Articular chondrocyte of knee joint (primary cell): ENCODE measurements around the gene PARP16. TPM values are rescaled to one million over a fixed set of nuclear protein-coding genes. Genes with fewer than 3 reads are reported as not detected.

Experiments used
- small RNA-seq: library from RNA; depleted of rRNA; stranded (forward); fragments of <200 nt; gene quantifications from one replicate; pipeline ENCODE3, GENCODE V24; 2012
- total RNA-seq: library from RNA; depleted of rRNA; stranded (reverse); fragments of >200 nt; gene quantifications from 2 replicates; pipeline ENCODE4 v1.2.3, GENCODE V29; 2012

PARP16 gene, protein sequence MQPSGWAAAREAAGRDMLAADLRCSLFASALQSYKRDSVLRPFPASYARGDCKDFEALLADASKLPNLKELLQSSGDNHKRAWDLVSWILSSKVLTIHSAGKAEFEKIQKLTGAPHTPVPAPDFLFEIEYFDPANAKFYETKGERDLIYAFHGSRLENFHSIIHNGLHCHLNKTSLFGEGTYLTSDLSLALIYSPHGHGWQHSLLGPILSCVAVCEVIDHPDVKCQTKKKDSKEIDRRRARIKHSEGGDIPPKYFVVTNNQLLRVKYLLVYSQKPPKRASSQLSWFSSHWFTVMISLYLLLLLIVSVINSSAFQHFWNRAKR
- 6.7 and 8.9 TPM in 2 replicates for total RNA-seq

DNA sequence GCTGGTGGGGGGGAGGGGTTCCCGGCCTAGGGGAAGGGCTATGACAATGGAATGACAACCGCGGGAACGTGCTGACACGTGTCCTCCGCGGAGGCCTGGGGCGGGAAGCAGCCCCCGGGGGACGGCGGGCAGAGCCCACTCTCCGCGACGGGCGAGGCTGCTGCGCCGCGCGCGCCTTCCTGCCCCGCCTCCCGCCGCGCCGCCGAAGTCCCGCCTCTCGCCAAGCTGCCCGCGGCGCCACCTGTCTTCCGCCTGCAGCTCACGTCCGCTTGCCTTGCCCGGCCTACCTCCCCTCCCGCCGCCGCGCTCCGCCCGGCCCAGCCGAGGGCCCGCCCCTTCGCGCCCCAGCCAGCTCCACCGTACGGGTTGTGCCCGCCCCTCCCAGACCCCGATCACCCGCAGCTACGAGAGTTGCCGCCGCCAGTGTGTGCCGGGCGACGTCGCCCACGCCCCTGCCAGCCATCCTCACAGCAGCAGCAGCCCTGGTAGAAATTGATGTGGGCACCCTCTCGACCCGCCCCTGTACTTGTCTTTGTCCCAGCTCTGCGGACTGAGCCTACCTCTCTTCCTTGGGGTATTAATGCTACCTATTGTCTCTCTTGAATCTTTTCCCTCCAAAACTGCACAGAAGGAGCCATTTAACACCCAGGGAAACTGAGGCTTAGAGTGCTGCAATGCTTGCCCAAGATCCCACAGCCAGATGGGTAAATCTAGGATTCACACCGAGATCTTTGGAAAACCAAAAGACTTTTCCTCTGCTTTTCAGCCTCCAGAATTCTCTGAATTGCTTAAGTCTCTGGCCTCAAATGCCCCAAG, at the start of gene PARP16:
Gene PARP16 (minus strand): TSS at position 180 of the 816 bp plus-strand sequence. CDS start 457 bp downstream, outside the sequence.

DNA sequence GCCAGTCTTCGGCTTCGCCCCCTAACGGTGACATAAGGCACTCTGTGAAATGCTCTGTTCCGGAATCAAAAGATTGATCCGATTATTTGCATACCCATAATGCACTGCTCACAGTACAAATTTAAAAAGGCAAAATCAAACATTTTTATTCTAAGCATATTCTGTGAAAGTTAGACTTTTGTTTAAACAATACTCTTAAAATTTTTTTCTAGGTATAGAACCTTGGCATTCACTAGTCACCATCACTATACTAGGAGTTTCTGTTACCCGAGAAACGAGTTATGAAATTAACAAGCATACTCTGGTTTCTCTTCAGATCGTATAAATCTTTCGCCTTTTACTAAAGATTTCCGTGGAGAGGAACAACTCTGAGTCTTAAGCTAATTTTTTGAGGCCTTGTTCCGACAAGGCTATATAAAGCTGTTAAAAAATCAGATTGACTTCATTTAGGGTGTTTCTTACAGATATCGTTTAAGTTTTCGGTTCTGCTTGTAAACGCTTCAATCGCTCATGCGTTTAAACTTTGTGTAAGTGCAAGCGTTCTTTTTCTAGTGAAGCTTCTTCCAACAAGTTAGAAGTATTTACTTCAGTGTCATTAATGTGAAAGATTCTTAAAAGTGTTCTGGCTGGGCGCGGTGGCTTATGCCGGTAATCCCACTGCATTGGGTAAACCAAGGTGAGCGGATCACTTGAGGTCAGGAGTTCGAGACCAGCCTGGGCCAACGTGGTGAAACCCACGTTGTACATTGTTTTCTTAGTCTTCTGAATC, 17.9 kb upstream of the PARP16 start, which contains the start of gene RNU5B-1:
Gene RNU5B-1 (plus strand): TSS at position 297 of the 769 bp plus-strand sequence.

DNA sequence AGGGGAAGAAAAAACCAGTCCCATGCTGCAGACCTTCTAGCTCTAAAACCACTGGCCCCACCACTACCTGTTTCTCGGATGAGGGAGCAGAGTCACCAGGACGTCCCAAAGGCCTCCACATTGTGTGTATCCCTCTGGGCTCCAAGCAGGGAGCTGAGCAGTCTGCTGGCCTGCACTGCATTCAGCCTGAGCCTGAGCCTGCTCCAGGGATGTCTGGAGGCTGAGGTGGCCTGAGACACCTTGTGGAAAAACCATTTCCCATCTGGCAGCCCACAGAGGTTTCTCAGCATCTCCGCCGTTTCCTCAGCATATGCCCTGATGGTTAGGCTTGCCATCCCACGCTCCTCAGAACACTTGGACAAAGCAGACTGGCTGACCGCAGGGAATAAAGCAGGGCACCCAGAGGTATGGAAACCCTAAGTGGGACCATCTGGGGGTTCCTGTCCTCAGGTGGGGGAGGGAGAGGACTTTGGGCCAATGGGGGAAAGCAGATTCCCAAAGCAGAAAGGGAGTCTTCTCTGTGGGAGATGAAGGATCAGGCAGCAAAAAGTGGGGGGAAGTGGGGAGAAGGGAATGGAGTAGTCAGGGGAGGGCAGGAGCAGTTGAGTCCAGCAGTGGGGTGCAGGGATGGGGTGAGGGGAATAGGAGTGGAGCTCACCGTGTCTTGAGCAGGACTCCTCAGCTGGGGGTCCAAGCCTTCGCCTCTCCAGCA, 75.8 kb downstream of the PARP16 start, which contains the start of gene CILP:
Gene CILP (minus strand): TSS at position 704 of the 712 bp plus-strand sequence. CDS start 1,718 bp downstream, outside the sequence.

Small RNA genes lying within 50 kb of the gene (small RNA-seq; reads per million reads assigned to genes)
- gene AC068213.1 (not detected), gene RNU5A-1 (286 reads per million, percentile 99 among the genes with 10 or more reads in this experiment), gene RNU5B-1 (436 reads per million, percentile 99 among the genes with 10 or more reads in this experiment), gene RNU6-686P (not detected), gene SNORA24B (23.3 reads per million, percentile 96 among the genes with 10 or more reads in this experiment)

Other genes starting within 250 kb of the PARP16 start
- gene SLC51B, start 241.5 kb downstream of the PARP16 start, total RNA-seq, result not detected in 2 replicates
- 0.52 and 0.76 TPM in 2 replicates for gene RASL12, start 218.9 kb downstream of the PARP16 start, total RNA-seq
- not detected in 2 replicates for gene KBTBD13, start 210.1 kb downstream of the PARP16 start, total RNA-seq
- 2.4 and 2.7 TPM in 2 replicates for gene UBAP1L, start 171.7 kb downstream of the PARP16 start, total RNA-seq
- 24.5 and 24.6 TPM in 2 replicates for gene PDCD7, start 153.1 kb downstream of the PARP16 start, total RNA-seq
- gene CLPX, start 101.5 kb downstream of the PARP16 start, total RNA-seq, result 59.7 and 62.5 TPM in 2 replicates
- 4.6 and 13.8 TPM in 2 replicates for gene CILP, start 75.4 kb downstream of the PARP16 start, total RNA-seq
- not detected in 2 replicates for gene RNU5A-1, start 9.2 kb upstream of the PARP16 start, total RNA-seq
- gene RNU5B-1, start 17.8 kb upstream of the PARP16 start, total RNA-seq, result not detected in 2 replicates
- not detected in 2 replicates for gene IGDCC3, start 91.1 kb upstream of the PARP16 start, total RNA-seq
- 0.91 and 1.9 TPM in 2 replicates for gene IGDCC4, start 136.1 kb upstream of the PARP16 start, total RNA-seq
- 47.9 and 52.3 TPM in 2 replicates for gene DPP8, start 230.8 kb upstream of the PARP16 start, total RNA-seq
- gene HACD3, start 243.6 kb upstream of the PARP16 start, total RNA-seq, result 87.3 and 91.7 TPM in 2 replicates